ENCODE data around the gene TBCD. TPM values are rescaled to one million over a fixed set of nuclear protein-coding genes. Genes with fewer than 3 reads are reported as not detected.

TBCD gene
- polyA plus RNA-seq, 1 donor from 2014 or later = 67.2 TPM

GRCh38 chr17:82845163-82845807, 93.4 kb downstream of the TBCD start:
- H3F3A ChIP-seq (ENCODE audit: insufficient read depth, low read length, poor library complexity, severe bottlenecking) = no peaks in the 10 kb centered on the region
- no peak overlapping the region for H3K9ac ChIP-seq (ENCODE audit: low read length)
- no peaks in the 10 kb centered on the region for H3K27me3 ChIP-seq (ENCODE audit: insufficient read depth, low read depth, low read length)
- no peaks in the 10 kb centered on the region for H3K79me2 ChIP-seq (replicated peaks; ENCODE audit: insufficient read depth, low read length)
- no peak overlapping the region for H2AFZ ChIP-seq (ENCODE audit: low read depth, low read length)
- H3K9me2 ChIP-seq (ENCODE audit: insufficient read depth, low read length) = no peaks in the 10 kb centered on the region
- no peaks in the 10 kb centered on the region for H4K20me1 ChIP-seq (ENCODE audit: insufficient read depth)
- no peak for TF ChIP-seq POLR2AphosphoS5 (IDR thresholded peaks at IDR 0.05)
- no peak for TF ChIP-seq REST (IDR thresholded peaks at IDR 0.05; ENCODE audit: borderline replicate concordance)
- no peak for TF ChIP-seq SMC3 (conservative IDR thresholded peaks at IDR 0.05; ENCODE audit: poor library complexity)
- no peak for TF ChIP-seq EZH2 (IDR thresholded peaks at IDR 0.05; ENCODE audit: borderline replicate concordance, insufficient read depth, low read length, poor library complexity, severe bottlenecking)
- TF ChIP-seq MXI1 (conservative IDR thresholded peaks at IDR 0.05; ENCODE audit: poor library complexity, severe bottlenecking) = no peak
- TF ChIP-seq TAF1 (IDR thresholded peaks at IDR 0.05; ENCODE audit: low read depth) = no peak
- TF ChIP-seq RAD21 (conservative IDR thresholded peaks at IDR 0.05) = no peak
- TF ChIP-seq CTCF (IDR thresholded peaks at IDR 0.05; ENCODE audit: poor library complexity, severe bottlenecking) = no peak
- TF ChIP-seq EP300 (conservative IDR thresholded peaks at IDR 0.05; ENCODE audit: poor library complexity, severe bottlenecking) = no peak
- H3K4me3 ChIP-seq (ENCODE audit: low read length) = no peak overlapping the region
- no peak overlapping the region for H3K4me2 ChIP-seq (ENCODE audit: low read length)
- H3K36me3 ChIP-seq (ENCODE audit: insufficient read depth, low read length) = no peaks in the 10 kb centered on the region
- H3K27ac ChIP-seq (ENCODE audit: low read length) = no peak overlapping the region
- H3K9me3 ChIP-seq (ENCODE audit: low read length) = no peaks in the 10 kb centered on the region

GRCh38 chr17:82846061-82846691, 94.3 kb downstream of the TBCD start:
- Histone ChIP-seq H3K4me3 (ENCODE audit: low read length) (no peak overlapping the region), H3K36me3 (ENCODE audit: insufficient read depth, low read length) (no peaks in the 10 kb centered on the region), H3K27ac (ENCODE audit: low read length) (no peak overlapping the region), H3K9me3 (ENCODE audit: low read length) (no peaks in the 10 kb centered on the region), H3K27me3 (ENCODE audit: insufficient read depth, low read depth, low read length) (no peaks in the 10 kb centered on the region), H4K20me1 (ENCODE audit: insufficient read depth) (no peaks in the 10 kb centered on the region), H3K4me2 (ENCODE audit: low read length) (no peak overlapping the region), H3K9me2 (ENCODE audit: insufficient read depth, low read length) (no peaks in the 10 kb centered on the region), H3K9ac (ENCODE audit: low read length) (no peak overlapping the region), H3K79me2 (replicated peaks; ENCODE audit: insufficient read depth, low read length) (no peaks in the 10 kb centered on the region), H2AFZ (ENCODE audit: low read depth, low read length) (no peak overlapping the region), H3F3A (ENCODE audit: insufficient read depth, low read length, poor library complexity, severe bottlenecking) (no peaks in the 10 kb centered on the region)
- TF ChIP-seq SMC3 (conservative IDR thresholded peaks at IDR 0.05; ENCODE audit: poor library complexity) = no peak
- no peak for TF ChIP-seq TAF1 (IDR thresholded peaks at IDR 0.05; ENCODE audit: low read depth)
- TF ChIP-seq EZH2 (IDR thresholded peaks at IDR 0.05; ENCODE audit: borderline replicate concordance, insufficient read depth, low read length, poor library complexity, severe bottlenecking) = no peak
- no peak for TF ChIP-seq MXI1 (conservative IDR thresholded peaks at IDR 0.05; ENCODE audit: poor library complexity, severe bottlenecking)
- TF ChIP-seq REST (IDR thresholded peaks at IDR 0.05; ENCODE audit: borderline replicate concordance) = no peak
- no peak for TF ChIP-seq EP300 (conservative IDR thresholded peaks at IDR 0.05; ENCODE audit: poor library complexity, severe bottlenecking)
- no peak for TF ChIP-seq CTCF (IDR thresholded peaks at IDR 0.05; ENCODE audit: poor library complexity, severe bottlenecking)
- no peak for TF ChIP-seq RAD21 (conservative IDR thresholded peaks at IDR 0.05)
- no peak for TF ChIP-seq POLR2AphosphoS5 (IDR thresholded peaks at IDR 0.05)

Data from neural cell (in vitro differentiated cells).